ENCODE results near the gene BAIAP2L2. TPM values are rescaled to one million over a fixed set of nuclear protein-coding genes. Genes with fewer than 3 reads are reported as not detected.

The BAIAP2L2 gene
- total RNA-seq, 1 experiment from 2014 or later = 2.3 TPM

GRCh38 chr22:38103641-38104040 is 6.8 kb downstream of the BAIAP2L2 start:
- Histone ChIP-seq H2BK12ac (ENCODE audit: insufficient read length, low read depth, low read length) (no peak overlapping the region), H4K20me1 (ENCODE audit: control insufficient read depth, insufficient read depth, insufficient read length) (no peaks in the 10 kb centered on the region), H3K23ac (ENCODE audit: insufficient read length, low read depth, low read length) (no peak overlapping the region), H2BK120ac (ENCODE audit: low read depth, low read length, poor library complexity, severe bottlenecking) (no peak overlapping the region), H4K8ac (replicated peaks; ENCODE audit: insufficient read length, low read depth, low read length) (no peak overlapping the region), H3K4ac (ENCODE audit: low read depth, low read length) (no peak overlapping the region), H2AFZ (ENCODE audit: low read length) (no peak overlapping the region), H4K91ac (ENCODE audit: insufficient read length, low read depth, low read length) (no peak overlapping the region), H2BK5ac (ENCODE audit: insufficient read length, low read length) (no peak overlapping the region), H3T11ph (ENCODE audit: low read length) (no peak overlapping the region), H3K27ac (ENCODE audit: insufficient read length, low read depth, low read length) (no peak overlapping the region), H3K14ac (ENCODE audit: insufficient read depth, low read length) (no peak overlapping the region), H3K9ac (ENCODE audit: extremely low read depth, insufficient read length, low read length) (no peak overlapping the region), H3K4me2 (ENCODE audit: insufficient read depth, insufficient read length, low read length) (no peak overlapping the region), H3K79me2 (ENCODE audit: insufficient read depth, low read length) (no peaks in the 10 kb centered on the region), H3K23me2 (ENCODE audit: insufficient read length, low read depth, low read length, poor library complexity, severe bottlenecking) (no peaks in the 10 kb centered on the region), H2BK15ac (ENCODE audit: low read depth, low read length) (no peak overlapping the region), H4K5ac (ENCODE audit: insufficient read length, low read depth, low read length) (no peak overlapping the region), H3K79me1 (ENCODE audit: insufficient read depth, low read depth, low read length, poor library complexity, severe bottlenecking) (no peaks in the 10 kb centered on the region), H3K27me3 (ENCODE audit: insufficient read depth, low read length) (no peaks in the 10 kb centered on the region), H3K4me1 (ENCODE audit: insufficient read depth, low read length) (no peaks in the 10 kb centered on the region), H3K18ac (ENCODE audit: insufficient read length, low read depth, low read length) (no peak overlapping the region), H2BK20ac (ENCODE audit: low read depth, low read length, poor library complexity, severe bottlenecking) (no peak overlapping the region), H3K56ac (ENCODE audit: insufficient read length, low read depth, low read length) (no peak overlapping the region), H2AK5ac (ENCODE audit: insufficient read length, low read length) (no peak overlapping the region), H3K9me3 (ENCODE audit: control insufficient read depth, low read depth, low read length) (no peaks in the 10 kb centered on the region)
- peaks cover 0 to 5% of the 10 kb centered on the region in 2 experiments; a peak in 2 of 4 replicates for H3K4me1 Mint-ChIP-seq
- H3K4me3 Mint-ChIP-seq = no peak overlapping the region
- no peaks in the 10 kb centered on the region for H3K9me3 Mint-ChIP-seq
- TF ChIP-seq CTCF (conservative IDR thresholded peaks at IDR 0.05) = no peak
- H3K27me3 Mint-ChIP-seq (ENCODE audit: low read depth) = no peaks in the 10 kb centered on the region; the same call in 1 of the 2 replicates
- DNase-seq = no peak
- WGBS (ENCODE audit: extremely low coverage, insufficient read length, low lambda C conversion rate) = no CpG with 5 or more reads among the region's 8 CpGs
- H3K27ac Mint-ChIP-seq = peak overlapping the region in 1 of 3 experiments; percentile 85; a peak in 1 of 7 replicates
- H3K36me3 Mint-ChIP-seq (ENCODE audit: insufficient read depth in 1 of 3, low read depth in 3 of 3) = no peaks in the 10 kb centered on the region

Data from H9 (cell line).